ENCODE results near the gene LRRC4B.

Gene LRRC4B

GRCh38 chr19:50570997-50571396 is 2.8 kb upstream of the LRRC4B start:
- no peak for DNase-seq

DNA sequence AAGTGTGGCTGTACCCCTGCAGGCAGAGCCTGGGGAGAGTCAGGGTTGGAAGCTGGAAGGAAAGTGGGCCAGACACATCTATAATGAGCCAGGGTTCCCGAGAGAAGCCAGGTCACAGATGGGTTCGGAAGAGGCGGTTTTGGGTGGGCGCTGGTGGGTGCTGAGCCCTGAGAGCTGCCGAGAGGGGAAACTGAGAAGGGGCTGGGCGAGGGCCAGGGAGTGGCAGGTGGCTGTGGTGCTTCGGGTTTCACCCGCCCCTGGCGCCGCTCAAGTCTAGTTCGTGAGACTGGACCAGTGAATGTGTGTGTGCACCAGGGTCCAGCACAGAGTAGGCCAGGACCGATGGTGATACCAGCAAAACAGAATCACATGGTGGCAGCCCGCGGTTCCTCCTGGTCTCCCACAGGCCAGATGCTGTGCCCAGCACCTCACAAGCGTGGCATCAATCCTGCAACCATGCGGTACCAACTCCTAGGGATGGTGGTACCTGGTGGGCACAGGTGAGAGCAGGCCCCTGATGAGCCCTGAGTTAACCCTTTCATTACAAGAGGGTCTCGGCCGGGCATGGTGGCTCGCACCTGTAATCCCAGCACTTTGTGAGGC is 1.8 kb upstream of the LRRC4B start:
- no peak for DNase-seq

DNA sequence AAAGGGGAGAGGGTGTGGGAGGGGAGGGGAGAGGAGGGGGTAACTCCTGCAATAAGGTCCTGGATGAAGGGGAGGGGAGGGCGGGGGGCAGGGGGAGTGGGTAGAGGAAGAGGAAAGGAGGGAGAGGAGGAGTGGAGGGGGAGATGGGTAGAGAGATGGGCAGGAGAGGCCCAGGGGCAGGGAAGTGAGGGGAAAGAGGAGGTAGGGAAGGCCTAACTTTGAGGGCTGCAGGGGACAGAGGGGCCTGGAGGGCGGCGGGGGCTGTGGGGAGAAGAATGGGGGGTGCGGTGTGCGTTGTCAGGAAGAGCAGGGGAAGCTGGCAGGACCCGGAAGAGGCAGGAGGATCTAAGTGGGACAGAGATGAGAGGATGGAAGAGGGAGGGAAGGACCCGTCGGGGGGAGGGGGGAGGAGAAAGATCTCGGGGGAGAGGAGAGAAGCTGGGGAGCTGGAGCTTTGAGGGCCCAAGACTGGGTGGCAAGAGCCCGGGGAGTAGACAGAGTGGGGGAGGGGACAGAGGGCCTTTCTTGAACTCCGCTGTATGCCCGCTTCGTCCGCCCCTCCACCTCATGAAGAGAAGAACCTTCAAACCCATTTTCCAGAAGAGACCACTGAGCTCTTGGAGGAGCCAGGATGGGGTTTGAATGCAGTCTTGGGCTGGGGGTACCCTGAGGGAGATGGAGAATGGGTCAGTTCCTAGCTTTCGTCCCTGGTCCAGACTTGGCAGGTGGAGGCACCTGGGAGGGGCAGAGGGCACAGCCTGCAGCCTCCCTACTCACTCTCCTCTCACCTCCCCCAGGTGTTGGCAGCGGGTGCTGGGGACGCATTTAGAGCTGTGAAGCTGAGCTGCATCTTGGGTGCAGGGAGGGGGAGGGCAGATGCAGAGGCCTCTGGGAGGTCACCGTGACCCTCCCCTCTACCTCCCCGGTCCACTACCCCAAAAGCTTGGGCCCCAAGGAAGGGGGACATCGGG is 778 bp upstream of the LRRC4B start:
- no peak for DNase-seq

GRCh38 chr19:50567052-50567841 is 988 bp downstream of the LRRC4B start:
- no peak for DNase-seq

DNA sequence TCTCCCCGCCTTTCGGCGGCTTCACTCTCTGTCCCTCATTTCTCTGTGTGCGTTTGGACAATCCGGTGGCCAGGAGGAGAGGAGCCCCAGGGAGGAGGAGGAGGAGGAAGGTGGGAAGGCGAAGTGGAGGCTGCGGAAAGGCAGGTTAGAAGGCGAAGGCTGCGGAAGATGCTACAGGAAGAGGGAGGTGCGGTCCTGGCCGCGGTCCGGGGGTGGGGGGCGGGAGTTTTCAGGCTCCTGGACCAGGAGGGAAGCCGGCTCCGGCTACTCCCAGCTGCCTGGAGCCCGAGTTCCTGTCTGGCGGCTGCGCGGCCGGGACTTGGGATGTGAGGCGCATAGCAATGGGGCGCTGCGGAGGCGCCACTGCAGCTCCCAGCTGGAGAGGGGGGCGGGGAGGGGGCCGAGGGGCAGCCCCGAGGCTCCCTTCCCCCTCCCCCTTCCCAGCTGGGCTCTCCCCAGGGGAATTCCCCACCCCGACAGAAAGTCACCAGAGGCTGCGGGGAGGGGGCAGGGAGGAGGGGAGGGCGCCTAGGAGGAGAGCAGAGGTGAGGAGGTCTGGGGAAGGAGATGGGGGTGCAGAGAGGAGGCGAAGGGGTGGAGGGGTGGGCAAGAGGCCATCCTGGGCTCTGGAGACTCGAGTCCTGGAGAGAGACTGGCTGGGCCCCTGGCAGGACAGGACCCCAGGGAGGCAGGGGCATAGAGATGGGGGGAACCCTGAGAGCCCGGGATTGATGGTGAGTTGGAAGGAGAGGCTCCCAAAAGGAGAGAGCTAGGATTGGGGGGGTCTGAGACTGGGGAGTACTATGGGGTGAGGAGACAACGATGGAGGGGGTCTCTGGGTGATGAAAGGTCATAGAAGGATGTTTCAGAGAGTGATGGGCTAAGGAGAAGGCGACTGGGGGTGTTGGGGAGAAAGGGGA is 2.0 kb downstream of the LRRC4B start:
- DNase-seq: no peak

- no peak for DNase-seq
Measured at GRCh38 chr19:50564229-50565105, 3.8 kb downstream of the LRRC4B start.

- no peak for DNase-seq
Measured at GRCh38 chr19:50563597-50563996, 4.6 kb downstream of the LRRC4B start.

DNA sequence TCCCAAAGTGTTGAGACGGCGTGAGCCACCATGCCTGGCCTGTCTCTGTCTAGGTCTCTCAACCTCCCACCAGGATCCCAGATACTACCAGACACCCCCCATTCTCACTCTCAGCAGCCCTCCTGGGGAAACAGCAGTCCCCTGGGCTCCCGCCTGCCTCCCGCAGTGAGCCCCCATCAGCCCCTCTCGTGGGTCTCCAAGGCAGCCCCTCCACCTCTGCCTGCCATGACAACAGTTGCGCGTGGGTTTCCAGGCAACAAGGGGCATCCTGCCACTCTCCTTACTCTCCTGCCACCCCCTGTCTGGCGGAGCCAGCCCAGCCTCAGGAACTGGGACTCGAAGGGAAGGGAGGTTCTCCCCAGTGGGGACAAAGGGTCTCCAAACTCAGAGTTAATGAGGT is 5.2 kb downstream of the LRRC4B start:
- no peak for DNase-seq

DNA sequence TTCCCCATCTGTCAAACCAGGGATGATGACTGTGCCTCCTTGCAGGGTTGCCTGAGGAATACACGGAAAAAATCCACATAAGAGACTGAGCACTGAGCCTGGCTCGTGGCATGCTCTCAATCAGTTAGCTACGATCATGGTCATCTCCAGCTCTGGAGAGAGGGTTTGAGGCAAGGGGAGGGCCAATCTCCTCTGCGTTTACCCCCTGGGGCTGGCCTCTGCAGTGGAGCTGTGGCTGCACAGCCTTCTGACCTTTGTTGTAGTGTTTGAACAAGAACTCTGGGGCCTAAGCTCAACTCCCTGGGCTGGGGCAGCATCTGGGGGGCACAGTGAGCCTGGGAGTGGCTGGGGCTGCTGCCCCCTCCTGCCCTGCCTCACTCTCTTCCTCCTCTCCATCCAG is 5.9 kb downstream of the LRRC4B start:
- no peak for DNase-seq

GRCh38 chr19:50559636-50560035 is 8.6 kb downstream of the LRRC4B start:
- DNase-seq: no peak

- DNase-seq: no peak
Measured at GRCh38 chr19:50558449-50558848, 9.8 kb downstream of the LRRC4B start.

GRCh38 chr19:50558039-50558438 is 10.2 kb downstream of the LRRC4B start:
- no peak for DNase-seq

DNA sequence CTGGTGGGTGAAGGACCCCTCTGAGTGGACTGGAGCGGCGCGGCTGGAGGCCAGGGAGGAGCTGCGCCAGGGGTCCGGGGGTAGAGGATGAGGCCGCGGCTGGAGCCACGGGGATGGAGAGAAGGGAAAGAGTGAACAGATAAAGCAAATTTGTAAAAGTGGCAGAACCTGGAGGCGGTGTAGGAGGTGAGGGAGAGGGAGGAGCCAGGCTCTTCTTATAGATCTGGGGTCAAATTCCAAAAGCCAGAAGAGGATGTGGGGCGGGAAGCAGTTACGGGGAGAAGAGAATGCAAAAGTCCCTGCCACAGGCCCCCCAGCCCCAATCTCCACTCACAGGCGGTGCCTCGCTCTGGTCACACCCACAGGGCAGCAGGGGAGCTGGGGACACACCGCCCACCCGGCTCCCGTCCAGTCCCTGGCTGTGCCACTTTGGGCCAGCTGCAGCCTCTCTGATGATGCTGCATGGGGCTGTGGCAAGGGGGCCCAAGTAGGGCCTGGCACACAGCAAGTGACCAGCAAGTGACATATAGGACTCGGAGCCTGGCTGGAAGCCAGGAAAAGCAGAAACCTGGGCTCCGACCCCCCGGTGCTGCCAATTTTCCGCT is 11.1 kb downstream of the LRRC4B start:
- no peak for DNase-seq

DNA sequence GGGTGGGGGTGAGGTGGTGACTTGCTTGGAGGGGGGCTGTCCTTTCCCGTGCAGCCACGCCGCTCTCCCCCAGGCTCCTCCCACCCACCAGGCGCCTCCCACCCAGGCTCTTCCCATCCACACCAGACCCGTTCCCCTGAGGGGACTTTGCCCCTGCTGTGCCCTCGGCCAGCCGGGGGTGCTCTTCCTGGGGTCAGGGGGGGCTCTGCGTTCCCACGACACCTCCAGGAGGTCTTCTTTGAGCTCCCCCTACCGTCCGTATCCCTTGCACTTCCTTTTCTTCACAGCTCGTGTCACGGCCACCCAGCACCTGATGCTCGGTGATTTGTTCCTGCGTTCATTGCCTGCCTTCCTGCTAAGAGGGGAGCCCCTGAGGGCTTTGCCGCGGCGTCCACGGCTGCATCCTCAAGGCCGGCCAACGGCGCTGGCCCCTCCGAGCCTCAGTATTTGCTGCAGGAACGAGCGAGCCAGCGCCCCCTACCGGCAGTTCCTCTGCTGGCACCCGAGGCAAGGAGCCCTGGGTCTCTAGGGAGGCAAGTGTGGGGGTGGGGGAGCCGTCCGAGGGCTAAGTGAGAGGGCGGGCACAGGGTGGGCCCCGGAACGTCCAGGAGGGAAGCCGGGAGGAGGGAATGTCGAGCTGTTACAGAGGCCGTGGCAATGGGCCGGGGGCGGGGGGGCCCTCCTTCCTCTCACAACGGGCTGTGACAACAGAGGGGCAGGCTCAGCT is 11.8 kb downstream of the LRRC4B start:
- DNase-seq: peak; percentile 68

- no peak for DNase-seq
Measured at GRCh38 chr19:50555450-50556281, 12.6 kb downstream of the LRRC4B start.

DNA sequence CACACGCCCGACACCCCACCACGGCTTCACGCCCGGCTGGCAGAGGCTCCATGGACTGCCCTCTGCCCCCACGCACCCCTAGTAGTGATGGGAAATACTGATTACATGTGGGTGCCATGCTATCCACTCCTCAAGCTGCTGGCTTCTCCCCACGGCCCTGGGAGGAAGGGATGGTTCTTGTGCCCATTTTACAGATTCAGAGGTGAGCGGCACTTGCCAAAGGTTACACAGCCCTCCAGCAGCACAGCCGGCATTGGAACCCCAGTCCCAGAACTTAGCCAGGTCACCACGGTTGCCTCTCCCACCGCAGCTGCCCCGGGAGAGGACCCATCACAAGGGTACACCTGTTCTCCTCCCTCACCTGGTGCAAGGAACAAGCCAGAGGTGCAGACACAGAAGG is 13.2 kb downstream of the LRRC4B start:
- no peak for DNase-seq

DNA sequence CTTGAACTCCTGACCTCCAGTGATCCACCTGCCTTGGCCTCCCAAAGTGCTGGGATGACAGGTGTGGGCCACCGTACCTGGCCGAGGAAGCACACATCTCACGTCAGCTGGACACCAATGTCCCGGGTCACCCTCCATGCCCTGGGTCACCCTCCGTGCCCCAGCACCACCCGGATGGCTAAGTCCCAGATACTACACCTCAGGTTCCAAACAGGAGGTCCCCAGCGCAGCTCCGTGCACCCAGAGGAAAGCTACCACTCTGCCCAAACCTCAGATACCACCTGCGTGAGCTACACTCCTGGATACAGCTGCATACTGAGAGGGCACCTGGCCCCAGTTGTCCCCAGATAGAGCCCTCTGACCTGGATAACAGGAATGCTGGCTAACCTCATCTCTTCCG is 14.0 kb downstream of the LRRC4B start:
- DNase-seq: no peak

DNA sequence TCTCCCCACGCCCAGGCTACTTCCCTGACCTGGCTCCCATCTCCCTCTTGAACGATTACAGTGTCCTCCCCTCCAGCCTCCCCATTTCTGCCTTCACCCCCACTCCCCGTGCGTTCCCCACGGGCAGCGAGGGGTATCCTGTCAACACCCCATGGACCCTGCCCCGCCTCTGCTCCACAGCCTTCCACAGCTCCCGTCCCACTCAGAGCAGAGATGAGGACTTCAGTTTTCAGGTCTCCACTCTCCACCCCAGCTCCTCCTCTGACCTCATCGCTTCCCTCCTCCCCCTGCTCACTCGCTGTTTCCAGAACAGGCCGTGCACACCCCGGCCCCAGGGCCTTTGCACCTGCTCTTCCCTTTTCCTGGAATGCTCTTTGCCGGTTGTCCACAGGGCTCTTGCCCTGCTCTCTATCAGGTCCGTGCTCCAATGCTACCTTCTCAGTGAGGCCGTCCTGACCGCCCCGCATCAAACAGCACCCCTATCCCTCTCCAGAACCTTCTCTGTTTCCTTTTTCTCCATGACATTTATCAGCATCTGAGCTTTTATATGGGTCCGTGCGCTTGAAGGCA is 15.0 kb downstream of the LRRC4B start:
- DNase-seq: no peak

DNA sequence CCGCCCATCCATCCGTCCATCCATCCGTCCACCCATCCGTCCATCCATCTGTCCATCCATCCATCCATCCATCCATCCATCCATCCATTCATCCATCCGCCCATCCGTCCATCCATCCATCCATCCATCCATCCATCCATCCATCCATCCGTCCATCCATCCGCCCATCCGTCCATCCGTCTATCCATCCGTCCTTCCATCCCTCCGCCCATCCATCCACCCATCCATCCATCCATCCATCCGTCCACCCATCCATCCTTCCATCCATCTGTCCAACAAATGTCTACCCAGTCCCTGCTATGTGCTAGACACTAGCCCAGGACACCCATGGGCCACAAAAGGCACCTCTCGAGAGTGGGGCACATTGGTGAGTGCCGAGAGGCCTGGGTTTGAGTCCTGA is 15.7 kb downstream of the LRRC4B start:
- no peak for DNase-seq
